Measurements from ENCODE around the gene BORCS5.
"Not testable (repeated sequence)": the region's sequence is repeated elsewhere in the genome, so short reads cannot be mapped to it uniquely, and the experiment has no call there.

Gene BORCS5

DNA sequence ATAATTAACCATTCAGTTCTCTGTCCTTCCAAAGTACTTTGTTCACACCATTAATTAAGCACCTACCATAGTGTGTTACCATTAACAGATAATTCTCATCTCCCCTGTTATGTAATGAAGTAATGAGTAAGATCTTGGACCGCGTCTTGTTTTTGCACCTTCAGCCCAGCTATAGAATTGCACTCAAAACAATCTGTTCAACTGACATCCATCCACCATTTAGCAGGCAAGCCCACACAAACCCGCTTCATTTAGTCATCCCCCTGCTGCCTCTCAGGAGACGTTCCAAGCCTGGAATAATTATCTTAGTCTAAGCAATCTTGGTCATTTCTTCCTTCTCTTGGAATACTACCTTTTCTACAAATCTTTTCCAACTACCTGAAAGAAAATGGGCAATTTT is 131.4 kb downstream of the BORCS5 start:
- DNase-seq (ENCODE audit: low read depth in 2 of 2): no peak

- no peak for DNase-seq (ENCODE audit: low read depth in 2 of 2)
Measured at GRCh38 chr12:12488823-12489550, 132.1 kb downstream of the BORCS5 start.

DNA sequence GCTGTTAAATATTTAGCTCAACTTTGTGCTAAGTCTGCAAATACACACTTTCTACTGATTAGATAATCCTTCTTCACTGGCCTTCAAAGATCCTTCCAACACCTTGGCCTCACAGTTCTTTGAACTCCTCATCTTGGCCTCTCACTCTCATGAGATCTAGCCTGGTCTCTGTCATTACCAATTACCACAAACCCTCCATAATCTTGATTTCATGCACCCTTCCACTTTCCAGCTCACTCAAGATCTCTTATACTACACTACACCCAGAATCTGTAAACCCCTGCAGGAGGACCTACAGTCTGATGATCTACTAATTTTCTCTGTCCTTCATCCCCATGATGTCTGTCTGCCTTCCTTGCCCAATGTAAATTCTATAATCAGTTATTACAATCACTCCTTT is 134.7 kb downstream of the BORCS5 start:
- DNase-seq (ENCODE audit: low read depth in 2 of 2): no peak

DNA sequence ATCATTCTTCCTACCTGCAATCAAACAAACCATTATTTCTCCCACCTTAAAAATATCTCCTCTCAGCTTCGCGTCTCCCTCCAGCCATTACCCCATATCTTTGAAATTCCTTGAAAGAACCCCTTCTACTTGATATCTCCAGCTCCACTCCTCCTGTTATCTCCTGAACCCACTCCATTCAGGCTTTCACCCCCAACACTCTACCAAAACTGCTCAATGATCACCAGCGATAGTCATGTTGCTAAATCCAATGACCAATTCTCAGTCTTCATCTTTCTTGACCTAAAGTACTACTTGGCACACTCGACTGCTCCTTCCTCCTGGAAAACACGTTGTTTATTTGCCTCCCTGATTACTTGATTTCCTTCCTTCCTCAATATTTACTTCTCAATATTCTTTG is 135.7 kb downstream of the BORCS5 start:
- no peak for DNase-seq (ENCODE audit: low read depth in 2 of 2)

GRCh38 chr12:12495536-12495935 is 138.7 kb downstream of the BORCS5 start:
- no peak for DNase-seq (ENCODE audit: low read depth in 2 of 2)

DNA sequence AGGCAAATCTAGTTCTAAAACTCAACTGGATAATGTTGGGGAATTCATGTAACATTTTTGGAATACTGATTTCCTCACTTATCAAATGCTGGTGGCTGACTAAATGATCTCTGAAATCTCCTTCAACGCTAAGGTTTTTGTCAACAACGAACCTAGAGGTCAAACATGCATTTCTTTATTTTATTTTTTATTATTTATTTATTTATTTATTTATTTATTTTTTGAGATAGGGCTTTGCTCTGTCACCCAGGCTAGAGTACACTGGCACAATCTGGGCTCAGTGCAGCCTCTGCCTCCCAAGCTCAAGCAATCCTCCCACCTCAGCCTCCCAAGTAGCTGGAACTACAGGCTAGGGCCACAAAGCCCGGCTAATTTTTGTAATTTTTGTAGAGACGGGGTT is 141.3 kb downstream of the BORCS5 start:
- DNase-seq (ENCODE audit: low read depth in 2 of 2): no peak

DNA sequence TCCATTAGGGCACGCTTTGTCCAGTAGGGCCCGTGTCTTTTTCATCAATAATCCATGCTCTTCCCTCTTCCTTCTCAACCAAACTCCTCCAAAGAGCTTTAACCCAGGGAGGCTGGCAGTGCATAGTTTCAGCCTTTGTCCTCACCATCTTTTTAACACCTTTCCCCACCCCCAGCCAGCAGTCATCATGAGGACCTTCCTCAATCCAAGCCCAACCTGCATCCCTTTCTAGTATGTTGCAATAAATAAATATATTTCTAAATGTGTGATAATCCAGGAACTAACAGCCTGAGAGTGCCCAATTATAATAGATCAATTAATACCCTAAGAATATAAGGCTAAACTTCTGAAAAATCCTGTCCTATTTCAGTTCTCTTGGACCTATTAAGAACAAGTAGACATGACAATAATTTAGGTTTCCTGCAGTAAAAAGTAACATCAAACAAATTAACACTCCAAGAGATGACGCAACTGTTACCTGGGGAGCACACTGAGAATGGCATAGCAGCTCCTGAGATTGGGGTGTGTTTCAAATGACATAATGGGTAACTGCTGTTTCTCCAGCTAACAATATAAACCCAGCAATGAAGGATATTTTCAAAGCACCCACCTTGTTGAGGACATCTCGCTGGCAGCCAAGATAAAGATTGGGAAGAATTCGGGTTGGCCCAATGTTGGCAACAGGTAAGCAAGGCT is 143.2 kb downstream of the BORCS5 start:
- no peak for DNase-seq (ENCODE audit: low read depth in 2 of 2)

DNA sequence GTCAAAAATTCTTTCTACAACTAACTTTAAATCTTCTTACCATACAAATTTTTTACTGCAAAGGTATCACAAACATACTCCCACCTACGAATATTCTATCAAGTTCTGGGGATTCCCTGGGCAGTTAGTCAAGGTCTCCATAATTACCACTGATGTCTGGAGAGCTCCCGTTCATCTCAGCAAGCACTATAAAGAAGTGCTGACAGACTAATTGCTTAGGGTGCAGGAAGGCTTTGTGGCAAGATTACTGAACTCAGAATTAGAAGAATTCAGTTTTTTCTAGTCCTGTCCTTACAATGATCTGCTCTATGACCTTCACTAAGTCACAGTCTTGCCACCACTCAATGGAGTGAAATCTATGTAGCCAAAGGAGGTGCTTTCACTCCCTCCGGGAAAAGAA is 144.2 kb downstream of the BORCS5 start:
- no peak for DNase-seq (ENCODE audit: low read depth in 2 of 2)

DNA sequence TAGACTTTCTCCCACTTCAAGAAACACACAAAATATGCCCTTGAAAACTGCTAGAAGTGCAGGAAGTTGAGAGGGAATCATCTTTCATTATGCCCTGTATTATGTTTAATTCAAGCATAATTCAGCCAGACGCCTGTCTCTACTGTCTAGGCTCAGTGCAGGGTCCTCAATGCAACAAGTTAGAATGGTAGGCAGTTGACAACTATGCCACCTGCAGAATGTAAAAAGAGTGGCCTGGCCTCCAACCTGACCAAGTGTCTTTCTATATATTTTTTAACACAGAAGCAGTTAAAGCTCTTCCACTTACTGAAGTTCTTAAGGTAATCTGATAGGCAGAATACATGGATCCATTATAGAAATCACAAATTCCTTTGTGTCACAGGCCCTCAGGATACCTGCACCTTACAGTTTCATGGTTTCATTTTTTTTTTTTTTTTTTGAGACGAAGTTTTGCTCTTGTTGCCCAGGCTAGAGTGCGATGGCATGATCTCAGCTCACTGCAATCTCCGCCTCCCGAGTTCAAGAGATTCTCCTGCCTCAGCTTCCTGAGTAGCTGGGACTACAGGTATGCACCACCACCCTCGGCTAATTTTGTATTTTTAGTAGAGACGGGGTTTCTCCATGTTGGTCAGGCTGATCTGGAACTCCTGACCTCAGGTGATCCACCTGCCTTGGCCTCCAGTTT is 145.4 kb downstream of the BORCS5 start:
- DNase-seq (ENCODE audit: low read depth in 2 of 2): not testable (repeated sequence)

DNA sequence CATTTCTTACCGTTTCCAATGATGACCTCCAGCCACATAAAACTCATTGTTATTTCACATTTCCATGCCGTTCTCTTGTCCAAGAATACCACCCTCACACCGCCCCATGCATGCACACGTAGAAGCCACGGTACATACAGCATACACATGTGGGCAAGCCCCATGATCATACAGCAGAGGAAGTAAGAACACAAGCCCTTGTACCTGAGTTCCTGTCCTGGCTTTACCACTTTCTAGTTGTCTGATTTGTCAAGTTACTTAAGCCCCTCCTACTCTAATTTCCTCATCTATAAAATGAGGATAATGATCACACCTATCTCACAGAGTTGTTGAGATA is 145.9 kb downstream of the BORCS5 start:
- DNase-seq (ENCODE audit: low read depth in 2 of 2): no peak

- no peak for DNase-seq (ENCODE audit: low read depth in 2 of 2)
Measured at GRCh38 chr12:12503384-12504078, 146.7 kb downstream of the BORCS5 start.

GRCh38 chr12:12505544-12506495 is 148.9 kb downstream of the BORCS5 start:
- DNase-seq (ENCODE audit: low read depth in 2 of 2): peak; percentile 49 to 51

GRCh38 chr12:12506496-12506890 is 149.6 kb downstream of the BORCS5 start:
- peak; percentile 3 to 11 for DNase-seq (ENCODE audit: low read depth in 2 of 2)

DNA sequence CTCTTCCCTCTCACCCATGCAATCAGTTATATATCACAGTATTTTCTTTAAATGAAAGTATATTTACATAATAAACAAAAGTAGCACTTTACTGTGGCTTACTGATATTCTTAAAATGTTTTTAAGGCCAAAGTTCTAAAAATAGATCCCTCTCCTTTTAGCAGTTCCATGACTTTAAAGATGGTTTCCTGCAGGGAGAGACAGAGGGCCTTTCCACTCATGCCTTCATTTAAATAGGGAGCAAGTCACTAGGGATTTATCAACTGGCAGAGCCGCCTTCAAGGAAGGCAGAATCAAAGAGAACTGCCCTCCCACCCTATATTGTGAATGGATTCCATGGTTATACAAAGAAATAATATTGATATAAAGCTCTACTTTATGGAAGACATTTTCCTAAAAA is 150.2 kb downstream of the BORCS5 start:
- DNase-seq (ENCODE audit: low read depth in 2 of 2): no peak

- peak; percentile 32 to 40 for DNase-seq (ENCODE audit: low read depth in 2 of 2)
Measured at GRCh38 chr12:12508612-12509011, 151.7 kb downstream of the BORCS5 start.

- DNase-seq (ENCODE audit: low read depth in 2 of 2): peak; percentile 35 to 41
Measured at GRCh38 chr12:12510141-12510540, 153.3 kb downstream of the BORCS5 start.

DNA sequence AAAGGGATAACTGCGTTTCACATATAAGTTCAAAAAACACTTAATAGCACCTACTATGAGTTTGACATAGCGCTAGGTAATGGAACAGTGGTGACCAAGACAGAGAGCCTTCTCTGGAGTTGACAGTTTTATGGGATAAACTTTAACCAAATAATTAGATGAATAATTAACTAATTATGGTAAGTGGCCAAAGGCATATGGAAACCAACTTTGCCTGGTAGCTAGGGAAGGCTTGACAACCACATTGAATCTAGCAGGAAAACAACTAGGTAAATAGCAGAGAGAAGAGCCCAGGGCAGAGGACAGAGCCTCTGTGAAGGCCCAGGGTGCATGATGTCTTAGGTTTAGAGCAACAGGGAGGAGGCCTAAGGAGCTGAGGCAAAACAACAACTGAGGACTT is 153.7 kb downstream of the BORCS5 start:
- DNase-seq (ENCODE audit: low read depth in 2 of 2): no peak

GRCh38 chr12:12511021-12511783 is 154.3 kb downstream of the BORCS5 start:
- no peak for DNase-seq (ENCODE audit: low read depth in 2 of 2)

DNA sequence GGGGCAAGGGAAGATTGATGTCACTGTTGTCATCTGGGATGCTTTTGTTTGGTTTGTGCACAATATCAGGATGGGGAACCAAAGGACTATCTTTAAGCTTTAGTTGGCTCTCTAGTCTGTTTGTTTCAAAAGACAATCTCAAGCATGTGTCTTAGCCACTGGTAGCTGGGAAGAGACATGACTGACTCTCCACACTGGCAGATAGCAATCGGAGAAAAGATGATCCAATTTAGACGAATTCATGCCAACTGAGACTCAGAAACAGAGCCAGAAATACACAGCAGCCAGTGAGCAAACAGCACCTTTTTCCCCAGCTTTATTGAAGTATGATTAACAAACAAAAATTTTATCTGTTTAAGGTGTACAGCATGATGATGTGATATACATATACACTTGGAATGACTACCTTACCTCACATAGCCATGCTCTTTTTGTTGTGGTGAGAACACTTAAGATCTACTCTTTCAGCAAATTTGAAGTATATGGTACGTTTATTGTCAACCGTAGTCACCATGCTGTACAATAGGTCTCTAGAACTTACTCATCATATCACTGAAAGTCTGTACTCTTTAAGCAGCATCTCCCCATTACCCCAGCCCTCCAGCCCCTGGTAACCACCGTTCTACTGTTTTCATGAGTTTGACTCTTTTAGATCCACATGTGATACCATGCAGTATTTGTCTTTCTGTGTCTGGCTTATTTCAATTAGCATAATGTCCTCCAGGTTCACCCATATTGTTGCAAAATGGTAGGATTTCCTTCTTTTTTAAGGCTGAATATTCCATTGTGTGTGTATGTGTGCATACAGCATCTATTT is 155.2 kb downstream of the BORCS5 start:
- DNase-seq (ENCODE audit: low read depth in 2 of 2): no peak
